HG03175 (cell line): ENCODE data around the gene PVALEF.
"Not testable (repeated sequence)": the region's sequence is repeated elsewhere in the genome, so short reads cannot be mapped to it uniquely, and the experiment has no call there.

Source experiments
- ATAC-seq: cut with Tn5 transposase; IDR thresholded peaks from one replicate; pipeline ENCODE4 v1.9.1; 2021; ENCODE audit warnings: mild to moderate bottlenecking, moderate library complexity; ENCODE audit not compliant: unreplicated experiment

The PVALEF gene

DNA sequence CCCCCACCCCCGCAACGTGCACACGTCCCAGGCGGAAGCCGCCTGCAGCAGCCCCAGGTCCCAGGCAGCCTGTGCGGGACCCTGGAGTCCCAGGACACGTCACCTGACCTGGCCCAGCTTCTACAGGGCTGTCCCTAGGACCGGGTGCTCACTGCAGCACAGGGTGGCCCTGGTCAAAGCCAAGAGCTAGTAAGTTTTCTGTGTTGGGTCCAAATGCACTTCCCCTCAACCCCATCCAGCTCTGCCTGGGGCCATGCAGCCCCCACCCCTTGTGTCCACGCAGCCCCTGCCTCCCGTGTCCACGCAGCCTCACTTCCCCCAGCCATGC lies 22.1 kb upstream of the PVALEF start:
- no peak for ATAC-seq

GRCh38 chr17:81143717-81144422 lies 21.4 kb upstream of the PVALEF start:
- ATAC-seq, result no peak

DNA sequence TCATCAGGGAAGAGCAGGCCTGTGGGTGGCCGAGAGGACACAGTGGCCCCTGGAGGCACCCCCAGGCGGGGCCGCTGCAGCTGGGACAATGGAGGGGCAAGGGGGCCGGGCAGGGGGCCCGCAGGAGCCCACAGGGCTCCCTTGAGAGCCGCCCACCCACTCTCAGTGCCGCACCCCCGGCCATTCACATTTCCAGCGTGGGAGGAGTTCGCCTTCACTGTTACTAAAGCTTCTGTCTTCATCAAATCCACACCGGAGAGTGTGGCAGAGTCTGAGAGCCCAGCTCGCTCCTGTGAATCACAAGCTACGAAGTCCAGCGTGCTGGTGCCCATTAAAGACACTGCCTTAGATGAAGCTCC lies 20.9 kb upstream of the PVALEF start:
- no peak for ATAC-seq

DNA sequence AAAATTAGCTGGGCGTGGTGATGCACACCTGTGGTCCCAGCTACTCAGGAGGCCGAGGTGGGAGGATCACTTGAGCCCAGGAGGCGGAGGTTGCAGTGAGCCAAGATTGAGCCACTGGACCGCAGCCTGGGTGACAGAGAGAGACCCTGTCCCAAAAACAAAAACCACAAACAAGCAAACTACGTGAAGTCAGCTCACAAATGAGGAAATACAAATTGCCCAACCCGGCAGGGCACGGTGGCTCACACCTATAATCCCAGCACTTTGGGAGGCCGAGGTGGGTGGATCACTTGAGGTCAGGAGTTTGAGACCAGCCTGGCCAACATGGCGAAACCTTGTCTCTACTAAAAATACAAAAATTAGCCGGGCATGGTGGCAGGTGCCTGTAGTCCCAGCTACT lies 19.1 kb upstream of the PVALEF start:
- ATAC-seq, result not testable (repeated sequence)

GRCh38 chr17:81147701-81148100 lies 17.6 kb upstream of the PVALEF start:
- no peak for ATAC-seq

DNA sequence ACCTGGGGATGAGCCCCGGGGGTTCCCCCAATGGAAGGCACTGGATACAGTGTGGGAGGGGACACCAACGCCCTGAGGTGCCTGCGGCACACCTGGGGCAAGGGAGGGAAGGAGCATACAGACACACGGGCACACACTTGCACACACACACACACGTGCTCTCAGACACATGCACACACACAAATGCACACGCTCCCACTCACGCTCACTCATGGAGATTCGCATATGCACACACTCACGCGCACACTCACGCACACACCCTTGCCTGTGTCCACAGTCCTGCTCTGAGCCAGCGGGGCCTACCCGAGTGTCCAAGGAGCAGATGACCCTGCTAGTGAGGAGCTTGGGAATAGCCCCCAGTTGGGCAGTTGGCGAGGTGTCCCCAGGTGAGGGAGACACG lies 16.7 kb upstream of the PVALEF start:
- no peak for ATAC-seq

DNA sequence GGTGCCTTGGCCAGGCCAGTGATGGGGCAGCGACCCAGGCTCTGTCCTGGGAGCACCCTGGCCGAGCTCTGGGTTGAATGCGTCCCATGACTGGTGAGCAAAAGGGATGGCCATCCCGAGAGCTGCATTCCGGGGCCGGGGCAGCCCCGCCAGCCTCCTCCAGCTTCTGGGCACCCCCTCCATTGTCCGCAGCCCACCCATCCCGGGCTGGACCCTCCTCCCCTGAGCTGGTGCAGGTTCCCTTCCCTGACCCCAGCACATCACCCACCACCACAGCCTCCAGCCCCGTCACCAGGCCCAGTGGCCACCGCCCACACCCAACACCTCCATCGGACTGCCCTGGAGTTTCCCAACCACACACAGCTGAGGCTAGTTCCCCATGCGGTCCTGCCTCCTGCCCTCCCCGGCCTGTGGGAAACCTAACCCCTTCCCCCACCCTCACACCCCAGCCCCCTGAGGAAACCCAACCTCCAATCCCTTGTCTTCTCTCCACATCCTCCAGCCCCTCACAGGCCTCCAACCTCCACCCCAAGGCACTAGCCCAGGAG lies 16.2 kb upstream of the PVALEF start:
- ATAC-seq, result no peak

DNA sequence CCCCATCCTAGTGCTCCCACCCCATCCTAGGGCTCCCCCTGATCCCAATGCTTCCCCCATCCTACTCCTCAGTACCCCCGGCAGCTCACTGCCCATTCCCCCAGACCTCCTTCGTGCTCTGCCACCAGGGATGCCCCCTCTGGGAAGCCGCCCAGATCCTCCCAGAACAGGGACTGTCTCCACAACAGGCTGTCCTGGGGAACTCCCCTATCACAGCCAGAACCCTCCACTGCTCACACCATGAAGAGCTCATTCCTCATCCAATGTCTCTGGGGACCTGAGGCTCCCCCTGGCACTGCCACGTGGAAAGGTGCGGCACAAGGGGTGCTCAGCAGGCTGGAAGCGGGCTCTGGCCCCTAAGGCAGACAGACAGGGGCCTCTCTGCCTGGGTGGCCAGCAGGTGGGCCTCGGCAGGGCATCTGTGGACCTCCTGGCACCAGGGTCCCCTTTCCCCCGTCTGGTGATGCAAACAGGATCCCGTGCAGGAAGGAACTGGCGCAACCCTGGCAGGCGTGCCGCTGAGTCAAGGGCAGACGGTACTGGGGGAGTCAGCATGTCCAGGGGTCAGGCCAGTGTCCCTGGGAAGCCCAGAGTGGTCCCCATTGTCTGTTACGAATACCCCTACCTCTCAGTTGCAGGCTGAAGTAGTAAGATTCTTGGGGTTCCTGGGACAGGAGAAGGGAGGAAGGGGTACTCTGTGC lies 14.8 kb upstream of the PVALEF start:
- ATAC-seq, result no peak

DNA sequence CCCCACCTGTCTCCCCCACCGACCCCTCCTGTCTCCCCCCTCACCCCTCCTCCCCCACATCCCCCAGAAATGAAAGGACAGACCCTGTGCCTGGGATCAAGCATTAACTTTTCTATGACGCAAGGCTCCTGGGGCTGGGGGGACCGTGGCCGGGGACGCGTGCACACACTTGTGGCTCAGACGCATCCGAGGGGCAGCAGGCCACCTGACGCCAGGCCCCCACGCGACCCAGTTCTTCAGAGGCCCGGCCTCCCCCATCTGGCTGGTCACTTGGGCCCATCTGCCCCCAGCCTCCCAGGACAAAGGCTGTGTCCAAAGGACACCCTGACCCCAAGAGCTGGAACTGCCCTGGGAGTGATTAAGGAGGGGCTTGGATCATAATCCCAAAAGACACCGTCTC lies 14.0 kb upstream of the PVALEF start:
- no peak for ATAC-seq

- ATAC-seq, result no peak
Observed at GRCh38 chr17:81152288-81152828, 12.9 kb upstream of the PVALEF start.

GRCh38 chr17:81153340-81153803 lies 11.9 kb upstream of the PVALEF start:
- no peak for ATAC-seq

DNA sequence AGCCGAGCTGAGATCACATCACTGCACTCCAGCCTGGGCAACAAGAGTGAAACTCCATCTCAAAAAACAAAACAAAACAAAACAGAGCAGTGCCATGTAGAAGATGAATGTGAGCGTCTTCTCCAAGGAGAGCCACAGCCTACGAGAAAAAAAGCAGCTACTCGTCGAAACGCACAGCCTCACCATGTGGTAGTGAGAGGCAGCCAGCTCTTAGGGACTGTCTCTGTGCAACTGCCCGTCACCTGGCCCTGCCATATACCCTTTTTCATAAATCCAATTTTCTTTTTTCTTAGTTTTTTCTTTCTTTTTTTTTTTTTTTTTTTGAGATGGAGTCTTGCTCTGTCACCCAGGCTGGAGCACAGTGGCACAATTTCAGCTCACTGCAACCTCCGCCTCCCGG lies 11.3 kb upstream of the PVALEF start:
- not testable (repeated sequence) for ATAC-seq

DNA sequence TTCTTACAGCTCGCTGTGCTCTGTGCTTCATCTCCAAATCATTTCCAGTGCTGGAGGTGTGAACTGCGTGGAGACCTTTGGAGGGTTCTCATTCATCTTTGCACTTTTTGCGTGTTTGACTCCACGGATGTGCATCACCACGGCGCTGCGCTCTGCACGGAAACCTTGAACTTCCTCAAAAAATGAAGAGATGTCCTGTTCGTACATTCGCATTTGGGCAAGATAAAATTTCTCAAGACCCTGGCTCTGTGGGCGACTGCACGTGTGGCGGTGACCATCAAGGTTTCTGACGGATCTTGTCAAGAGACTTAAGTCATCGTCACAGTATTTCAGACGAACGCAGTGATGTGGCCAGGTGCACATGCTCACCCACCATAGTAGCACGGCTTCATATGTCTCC lies 10.3 kb upstream of the PVALEF start:
- no peak for ATAC-seq

GRCh38 chr17:81156866-81157805 lies 8.2 kb upstream of the PVALEF start:
- ATAC-seq, result no peak

GRCh38 chr17:81157848-81158687 lies 7.2 kb upstream of the PVALEF start:
- ATAC-seq, result no peak

- no peak for ATAC-seq
Observed at GRCh38 chr17:81158688-81159590, 6.4 kb upstream of the PVALEF start.

DNA sequence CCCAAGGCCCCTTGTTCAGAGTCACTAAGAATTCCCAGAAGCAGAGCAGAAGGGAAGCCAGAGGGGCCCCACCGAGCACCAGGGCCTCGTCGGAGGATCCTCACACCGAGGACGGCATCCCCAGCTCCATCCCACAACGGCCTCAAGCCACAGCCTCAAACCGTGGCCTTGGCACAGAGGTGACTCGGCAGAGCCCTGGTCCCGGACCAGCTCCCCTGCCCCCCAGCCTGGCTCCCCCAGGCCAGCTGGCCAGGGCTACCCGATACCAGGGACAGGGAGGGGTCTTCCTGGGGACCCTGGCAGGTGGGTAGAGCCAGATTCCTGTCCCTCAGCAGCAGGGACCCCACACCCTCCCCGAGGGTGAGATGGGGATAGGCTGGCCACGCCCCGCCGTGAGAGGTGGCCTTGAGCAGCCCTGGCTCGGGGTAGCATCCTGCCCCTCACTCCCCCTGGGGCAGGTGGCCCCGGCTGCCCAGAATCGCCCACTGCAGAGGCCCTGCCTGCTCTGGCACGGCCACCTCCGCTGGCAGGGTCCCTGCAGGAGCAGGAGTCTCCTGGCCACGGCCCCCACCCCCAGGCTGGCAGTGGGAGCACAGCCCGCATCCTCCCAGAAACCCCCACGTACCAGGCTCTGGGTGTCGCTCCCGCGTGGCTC lies 5.6 kb upstream of the PVALEF start:
- no peak for ATAC-seq

GRCh38 chr17:81160306-81160705 lies 5.0 kb upstream of the PVALEF start:
- ATAC-seq, result no peak
